Nephron progenitor cell (in vitro differentiated cells): ENCODE data around the gene PCNX2.

Source experiments
- DNase-seq: peaks from one replicate; pipeline ENCODE4 v3.0.0; 2021
- H3K27ac Mint-ChIP-seq: 2 replicates; pipeline ENCODE4 v1.8.0; 2021; ENCODE audit warnings: mild to moderate bottlenecking, moderate library complexity, mixed read lengths
- H3K27me3 Mint-ChIP-seq: 2 replicates; pipeline ENCODE4 v1.8.0; 2021; ENCODE audit warnings: mild to moderate bottlenecking, low read depth, mixed read lengths; ENCODE audit not compliant: poor library complexity
- H3K36me3 Mint-ChIP-seq: 2 replicates; pipeline ENCODE4 v1.8.0; 2021; ENCODE audit warnings: low read depth, mixed read lengths
- H3K4me1 Mint-ChIP-seq: 2 replicates; pipeline ENCODE4 v1.8.0; 2021; ENCODE audit warnings: mixed read lengths
- H3K4me3 Mint-ChIP-seq: 2 replicates; pipeline ENCODE4 v1.8.0; 2021; ENCODE audit warnings: mild to moderate bottlenecking, moderate library complexity, mixed read lengths
- H3K9me3 Mint-ChIP-seq: 2 replicates; pipeline ENCODE4 v1.8.0; 2021; ENCODE audit warnings: mild to moderate bottlenecking, moderate library complexity, mixed read lengths
- CTCF ChIP-seq: fragments of 200-600 bp; sonication (generic); IDR thresholded peaks from 2 replicates; pipeline ENCODE4 v1.5.0; 2021; ENCODE audit warnings: antibody characterized with exemption

Gene PCNX2

GRCh38 chr1:233031521-233031920 lies 264.0 kb downstream of the PCNX2 start:
- H3K36me3 Mint-ChIP-seq: no peaks in the 10 kb centered on the region
- no peak overlapping the region for H3K4me3 Mint-ChIP-seq
- DNase-seq: no peak
- no peaks in the 10 kb centered on the region for H3K27me3 Mint-ChIP-seq
- no peak for TF ChIP-seq CTCF
- peaks cover 24% of the 10 kb centered on the region for H3K4me1 Mint-ChIP-seq
- no peak overlapping the region for H3K27ac Mint-ChIP-seq
- no peaks in the 10 kb centered on the region for H3K9me3 Mint-ChIP-seq

GRCh38 chr1:233027046-233027445 lies 268.5 kb downstream of the PCNX2 start:
- Mint-ChIP-seq H3K27me3 (no peaks in the 10 kb centered on the region), H3K9me3 (no peaks in the 10 kb centered on the region), H3K4me3 (no peak overlapping the region), H3K27ac (no peak overlapping the region), H3K36me3 (no peaks in the 10 kb centered on the region), H3K4me1 (peaks cover 25% of the 10 kb centered on the region)
- no peak for TF ChIP-seq CTCF
- no peak for DNase-seq

GRCh38 chr1:233025567-233025966 lies 270.0 kb downstream of the PCNX2 start:
- no peaks in the 10 kb centered on the region for H3K36me3 Mint-ChIP-seq
- H3K4me3 Mint-ChIP-seq: no peak overlapping the region
- peaks cover 25% of the 10 kb centered on the region for H3K4me1 Mint-ChIP-seq

GRCh38 chr1:233025157-233025556 lies 270.4 kb downstream of the PCNX2 start:
- peak; percentile 52 for DNase-seq
- peaks cover 26% of the 10 kb centered on the region for H3K4me1 Mint-ChIP-seq
- no peak overlapping the region for H3K27ac Mint-ChIP-seq
- no peaks in the 10 kb centered on the region for H3K36me3 Mint-ChIP-seq
- peak; percentile 52 for TF ChIP-seq CTCF
- no peak overlapping the region for H3K4me3 Mint-ChIP-seq
- H3K9me3 Mint-ChIP-seq: no peaks in the 10 kb centered on the region
- H3K27me3 Mint-ChIP-seq: no peaks in the 10 kb centered on the region

More at GRCh38 chr1:233025567-233025966, 270.0 kb downstream of the PCNX2 start:
- TF ChIP-seq CTCF: no peak
- DNase-seq: no peak
- H3K27ac Mint-ChIP-seq: no peak overlapping the region
- H3K9me3 Mint-ChIP-seq: no peaks in the 10 kb centered on the region
- H3K27me3 Mint-ChIP-seq: no peaks in the 10 kb centered on the region

GRCh38 chr1:233024199-233024598 lies 271.3 kb downstream of the PCNX2 start:
- H3K27me3 Mint-ChIP-seq: peaks cover 3% of the 10 kb centered on the region
- no peak overlapping the region for H3K27ac Mint-ChIP-seq
- peaks cover 35% of the 10 kb centered on the region for H3K4me1 Mint-ChIP-seq
- TF ChIP-seq CTCF: no peak
- H3K9me3 Mint-ChIP-seq: no peaks in the 10 kb centered on the region
- no peak for DNase-seq
- no peaks in the 10 kb centered on the region for H3K36me3 Mint-ChIP-seq
- H3K4me3 Mint-ChIP-seq: no peak overlapping the region

- no peak for TF ChIP-seq CTCF
Measured at GRCh38 chr1:233022246-233022645, 273.3 kb downstream of the PCNX2 start.

More at GRCh38 chr1:233022246-233022645, 273.3 kb downstream of the PCNX2 start:
- Mint-ChIP-seq H3K36me3 (no peaks in the 10 kb centered on the region), H3K27me3 (peaks cover 3% of the 10 kb centered on the region), H3K9me3 (no peaks in the 10 kb centered on the region), H3K4me3 (no peak overlapping the region), H3K27ac (no peak overlapping the region), H3K4me1 (peaks cover 46% of the 10 kb centered on the region)
- DNase-seq: no peak
